ENCODE measurements around the gene SIGLEC1.

The SIGLEC1 gene

GRCh38 chr20:3697588-3698305, 14.7 kb downstream of the SIGLEC1 start:
- DNase-seq, result no peak

GRCh38 chr20:3696745-3697587, 15.4 kb downstream of the SIGLEC1 start:
- no peak for DNase-seq

DNA sequence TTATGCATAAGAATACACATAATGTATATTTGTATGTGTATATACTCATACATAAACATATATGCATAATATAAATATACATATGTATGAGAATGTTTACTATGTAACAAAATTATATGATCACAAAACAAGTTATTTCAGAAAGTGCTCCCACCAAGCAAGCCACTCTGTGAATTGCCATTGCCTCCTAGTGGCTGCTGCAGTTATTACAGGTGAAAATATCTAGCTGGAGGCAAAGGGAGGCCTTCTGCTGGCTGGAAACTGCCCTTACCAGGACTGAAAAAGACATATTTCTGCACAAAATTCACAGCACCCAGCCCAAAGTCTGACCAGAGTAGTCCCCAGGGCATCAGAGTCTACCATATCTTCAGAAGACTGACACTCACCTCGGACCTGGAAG, 16.2 kb downstream of the SIGLEC1 start:
- DNase-seq, result no peak

DNA sequence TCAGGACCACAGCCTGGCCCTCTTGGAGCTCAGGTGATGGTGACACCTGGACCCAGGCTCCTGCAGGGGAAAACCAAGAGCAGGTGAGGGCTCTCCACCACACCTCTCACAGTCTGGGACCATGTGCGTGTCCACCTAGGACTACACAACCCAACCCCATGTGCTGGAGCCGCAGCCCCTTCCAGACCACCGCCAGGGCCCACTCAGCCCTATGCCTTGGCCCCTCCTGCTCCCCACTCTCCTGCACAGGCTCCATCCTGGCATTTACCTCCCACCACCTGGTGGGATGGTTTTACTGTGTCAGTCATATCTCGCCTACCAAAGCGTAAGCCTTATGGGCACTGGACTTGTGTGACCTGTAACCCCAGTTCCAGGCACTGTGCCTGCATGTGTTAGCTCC, 17.5 kb downstream of the SIGLEC1 start:
- DNase-seq, result no peak

GRCh38 chr20:3693376-3693775, 19.0 kb downstream of the SIGLEC1 start:
- DNase-seq, result no peak

DNA sequence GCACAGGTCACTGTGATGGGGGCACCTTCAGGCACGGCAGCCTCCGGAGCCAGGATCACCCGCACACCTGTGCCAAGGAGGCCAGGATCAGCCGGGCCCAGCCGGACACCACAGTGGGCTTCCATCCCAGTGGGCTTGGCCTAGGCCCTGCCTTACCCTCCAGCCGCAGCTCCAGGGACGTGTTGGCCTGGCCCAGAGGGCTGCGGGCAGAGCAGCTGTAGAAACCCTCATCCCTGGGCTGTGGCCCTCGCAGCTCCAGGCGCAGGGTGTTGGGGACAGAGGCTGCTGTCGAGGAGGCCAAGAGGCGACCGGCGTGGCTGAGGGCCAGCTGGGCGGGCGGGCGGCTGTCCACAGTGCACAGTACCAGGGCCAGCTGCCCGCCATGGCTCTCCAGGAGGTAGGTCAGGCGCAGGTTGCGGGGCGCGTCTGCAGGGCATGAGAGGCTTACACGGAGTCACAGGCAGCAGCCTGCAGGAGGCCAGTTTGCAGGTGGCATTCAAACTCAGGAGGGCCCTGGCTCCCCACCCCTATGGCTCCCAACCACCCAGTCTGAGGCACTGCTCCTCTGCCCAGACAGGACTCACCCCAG, 19.6 kb downstream of the SIGLEC1 start:
- DNase-seq, result no peak

GRCh38 chr20:3691897-3692296, 20.5 kb downstream of the SIGLEC1 start:
- no peak for DNase-seq

DNA sequence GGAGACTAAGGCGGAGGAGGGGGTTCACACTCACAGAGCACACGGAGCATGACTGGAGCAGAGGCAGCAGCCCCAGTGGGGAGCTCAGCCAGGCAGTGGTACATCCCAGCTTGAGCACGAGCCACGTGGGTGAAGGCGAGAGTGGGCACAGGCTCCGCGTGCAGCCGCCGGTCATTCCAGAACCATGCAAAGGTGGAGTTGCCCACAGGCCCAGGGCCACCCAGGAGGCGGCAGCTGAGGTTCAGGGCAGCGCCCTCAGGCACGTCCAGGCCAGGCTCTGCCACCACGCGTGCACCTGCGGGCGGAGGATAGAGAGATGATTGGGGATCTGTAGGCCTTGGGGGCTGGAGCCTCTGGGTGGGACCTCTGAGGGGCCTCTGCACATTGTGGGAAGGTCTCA, 21.1 kb downstream of the SIGLEC1 start:
- no peak for DNase-seq

- no peak for DNase-seq
Measured at GRCh38 chr20:3690413-3690812, 22.0 kb downstream of the SIGLEC1 start.

DNA sequence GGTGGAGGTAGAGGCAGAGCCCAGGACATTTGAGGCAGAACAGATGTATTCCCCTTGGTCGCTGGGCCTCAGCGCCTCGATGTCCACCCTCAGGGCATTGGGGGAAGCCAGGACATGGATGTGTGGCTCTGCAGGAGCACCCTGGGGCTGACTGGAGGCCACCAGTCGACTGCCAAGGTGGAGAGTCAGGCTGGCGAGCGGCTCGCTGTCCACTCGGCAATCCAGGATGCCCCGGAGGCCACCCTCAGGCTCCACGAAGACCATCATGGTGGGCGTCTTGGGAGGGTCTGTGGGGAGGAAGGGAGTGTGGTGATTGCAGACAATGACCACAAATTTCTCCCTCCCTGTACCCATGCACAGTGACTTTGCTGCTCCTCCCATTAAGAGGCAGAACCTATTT, 22.4 kb downstream of the SIGLEC1 start:
- no peak for DNase-seq

GRCh38 chr20:3687655-3688054, 24.7 kb downstream of the SIGLEC1 start:
- no peak for DNase-seq

DNA sequence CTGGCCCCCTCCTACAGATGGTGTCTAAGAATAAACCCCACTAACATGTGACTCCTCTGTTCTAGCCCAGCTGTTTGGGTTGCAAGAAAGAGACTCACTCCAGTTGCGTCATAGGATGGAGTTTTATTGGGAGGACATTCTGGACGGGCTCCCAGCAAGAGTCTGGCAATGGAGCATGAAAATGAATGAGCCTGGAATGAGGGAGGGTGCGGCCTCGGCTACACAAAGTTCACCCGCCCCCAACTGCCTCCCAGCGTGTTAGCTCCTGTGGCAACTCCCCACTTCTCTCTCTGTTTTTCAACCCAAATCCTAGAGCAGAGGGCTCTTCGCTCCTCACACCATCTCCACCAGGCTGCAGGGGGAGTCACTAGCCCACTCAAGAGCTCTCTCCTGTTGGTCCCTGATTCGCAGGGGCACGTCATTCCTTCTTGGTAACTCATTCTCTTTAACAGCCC, 25.5 kb downstream of the SIGLEC1 start:
- DNase-seq, result no peak

DNA sequence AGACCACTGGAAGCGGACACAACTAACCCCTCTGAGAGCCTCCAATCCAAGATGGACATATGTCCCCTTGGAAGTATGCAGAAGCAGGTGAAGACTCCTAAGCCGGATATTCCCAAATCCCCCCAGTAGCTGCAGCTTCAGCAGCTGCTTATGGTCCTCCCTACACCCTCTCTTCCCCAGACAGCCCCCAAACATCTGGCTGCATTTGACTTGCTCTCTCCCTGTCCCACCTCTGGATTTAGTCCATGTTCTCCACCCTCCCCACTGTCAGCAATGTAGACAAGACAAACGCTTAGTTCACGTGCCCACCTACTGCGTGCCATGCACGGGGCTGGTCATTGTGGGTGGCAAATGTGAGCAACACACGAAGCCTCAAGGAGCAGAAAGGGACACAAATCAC, 26.0 kb downstream of the SIGLEC1 start:
- no peak for DNase-seq

DNA sequence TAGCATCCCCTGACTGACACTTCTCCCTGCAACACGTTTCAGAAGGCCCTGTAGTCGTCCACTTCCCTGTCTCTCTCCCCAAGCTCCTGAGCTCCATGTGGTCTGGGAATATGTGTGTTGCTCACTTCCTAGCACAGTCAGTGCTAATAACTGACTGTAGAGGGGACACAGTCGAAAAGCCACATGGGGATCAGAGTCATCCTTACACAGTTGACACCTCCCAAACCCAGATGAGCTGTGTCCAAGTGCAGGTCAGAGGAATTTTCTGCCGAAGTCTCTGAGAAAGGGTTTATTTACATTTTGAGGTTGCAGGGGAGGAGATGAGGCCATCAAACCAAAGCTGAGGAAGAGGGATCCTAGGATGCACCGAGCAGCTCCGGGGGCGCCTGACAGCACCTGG, 27.1 kb downstream of the SIGLEC1 start:
- no peak for DNase-seq

GRCh38 chr20:3681931-3682781, 30.2 kb downstream of the SIGLEC1 start, which contains the start of gene ADAM33:
Gene ADAM33 (minus strand): TSS chr20:3682010. CDS start chr20:3682004, 6 bp downstream.
- DNase-seq, result no peak

DNA sequence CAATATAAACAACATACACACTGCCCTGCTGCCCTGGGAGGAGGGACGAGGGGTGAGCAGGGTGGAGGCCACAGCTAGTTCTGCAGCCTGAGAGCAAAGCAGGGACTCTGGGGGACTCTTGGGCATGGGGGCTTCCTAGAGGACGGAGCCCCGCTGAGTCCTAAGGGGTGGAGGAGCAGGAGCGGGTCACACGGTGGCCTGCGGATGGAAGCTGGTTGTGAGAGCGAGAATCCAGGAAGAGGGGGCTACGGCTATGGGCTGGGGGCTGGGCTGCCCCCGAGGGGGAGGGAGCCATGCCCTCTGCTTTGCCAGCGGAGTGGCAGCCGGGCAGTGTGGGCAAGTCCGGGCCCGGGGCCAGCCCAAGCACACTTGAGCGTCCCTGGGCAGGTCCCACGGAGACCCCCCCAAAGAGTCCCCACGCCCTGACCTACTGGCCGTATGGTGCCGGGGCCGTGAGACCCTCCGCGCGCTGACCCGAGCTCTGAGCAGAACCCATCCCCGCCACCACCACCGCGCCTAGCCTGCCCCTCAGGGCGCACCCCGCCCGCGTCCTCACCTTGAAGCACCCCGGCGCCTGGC, 31.0 kb downstream of the SIGLEC1 start:
- DNase-seq, result no peak

DNA sequence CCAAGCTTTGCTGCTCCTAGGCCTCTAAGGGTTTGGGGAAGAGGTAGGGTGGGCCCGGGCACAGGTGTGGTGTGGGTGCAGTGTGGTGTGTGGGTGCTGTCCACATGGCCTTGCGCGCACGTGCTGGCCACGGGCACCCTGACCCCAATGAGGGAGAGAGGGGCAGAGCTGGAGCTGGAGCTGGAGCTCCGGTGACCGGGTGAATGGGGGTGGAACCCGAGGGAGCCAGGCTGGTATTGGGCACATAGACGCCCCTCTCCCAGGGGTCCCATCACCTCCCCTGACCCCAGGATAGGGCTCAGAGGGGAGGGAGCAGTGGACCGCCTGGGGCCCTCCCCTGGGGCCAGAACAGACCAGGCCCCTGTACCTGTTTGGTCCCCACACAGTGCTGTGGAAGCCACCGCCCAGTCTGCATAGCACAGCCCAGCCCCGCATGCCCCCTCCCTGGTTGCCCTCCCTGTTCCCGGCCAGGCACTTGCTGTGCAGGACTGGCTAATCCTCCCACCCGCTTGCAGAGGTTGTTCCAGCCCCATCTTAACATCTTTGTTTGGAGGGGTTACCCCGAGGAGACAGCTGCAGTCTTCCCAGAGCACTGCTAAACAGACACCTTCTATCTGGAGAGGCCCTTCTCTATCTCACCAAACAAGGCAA, 31.6 kb downstream of the SIGLEC1 start:
- no peak for DNase-seq

- DNase-seq, result no peak
Measured at GRCh38 chr20:3679749-3680700, 32.4 kb downstream of the SIGLEC1 start.

DNA sequence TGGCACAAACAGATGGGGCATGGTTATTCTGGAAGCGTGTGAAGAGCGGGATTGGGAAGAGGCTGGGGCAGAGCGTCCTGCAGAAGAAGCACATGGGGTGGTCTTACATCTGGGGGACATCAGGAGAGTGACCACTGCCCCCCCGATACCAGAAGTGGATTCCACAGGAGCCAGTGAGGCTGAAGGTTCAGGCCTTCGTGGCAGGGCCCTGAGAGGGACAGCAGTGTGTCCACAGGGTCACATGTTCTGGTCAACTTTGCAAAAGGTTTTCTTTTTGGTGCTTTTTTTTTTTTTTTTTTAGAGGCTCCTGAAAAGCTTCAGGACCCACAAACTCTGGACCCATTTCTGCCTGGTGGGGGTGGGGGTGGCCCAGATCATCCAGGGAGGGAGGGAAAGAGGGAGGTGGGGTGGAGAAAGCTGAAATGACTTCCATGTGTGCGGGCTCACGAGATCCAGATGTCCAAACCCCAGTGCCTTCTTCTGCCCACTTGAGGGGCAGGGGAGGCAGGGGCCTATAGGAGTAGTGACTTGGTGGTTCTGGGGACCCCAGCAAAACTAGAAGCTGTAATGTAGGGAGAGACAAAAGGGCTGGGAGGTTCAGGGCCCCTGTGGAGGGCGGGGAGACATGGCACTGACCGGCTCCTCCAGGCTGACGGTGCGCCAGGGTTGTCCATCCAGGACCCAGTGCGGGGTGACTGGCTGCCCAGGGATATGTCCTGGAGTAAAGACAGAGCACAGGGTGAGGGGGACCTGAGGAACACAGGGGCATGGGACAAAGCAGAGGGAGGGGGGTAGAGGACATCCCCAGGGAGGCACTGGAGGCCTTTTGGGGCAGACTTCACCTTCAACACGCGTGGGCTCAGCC, 33.3 kb downstream of the SIGLEC1 start:
- no peak for DNase-seq

DNA sequence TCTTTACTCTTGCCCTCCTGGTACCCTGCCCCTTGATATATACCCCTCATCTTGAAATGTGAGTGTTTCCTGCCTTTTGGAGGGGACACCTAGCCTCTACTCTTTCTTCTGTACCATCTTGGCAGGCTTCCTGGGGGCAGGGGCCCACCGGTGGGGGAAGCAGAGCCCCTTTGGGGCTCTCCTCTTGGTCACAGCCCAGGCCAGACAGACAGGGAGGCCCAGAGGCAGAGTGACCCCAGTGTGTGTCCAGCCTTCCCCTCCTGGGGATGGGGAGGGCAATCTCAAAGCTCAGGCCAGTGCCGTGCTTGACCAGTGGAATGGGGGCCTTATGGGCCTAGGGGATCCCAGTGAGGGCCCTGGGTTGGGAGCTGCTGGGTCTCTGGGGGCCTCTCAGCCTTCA, 34.2 kb downstream of the SIGLEC1 start:
- DNase-seq, result no peak

Measured in CD4-positive, alpha-beta T cell treated with Interleukin-4 for 1 hour (primary cell).